T-helper 2 cell (primary cell): ENCODE results near the gene KICS2.
"Not testable (repeated sequence)": the region's sequence is repeated elsewhere in the genome, so short reads cannot be mapped to it uniquely, and the experiment has no call there.

Experiments
- DNase-seq, 5 experiments: peaks; one replicate each; pipeline versions ENCODE4 v3.0.0 to v3.0.0-alpha.2; 2012 to 2022
- total RNA-seq, 2 donors: gene quantifications; one replicate each; lab custom pipeline; 2026; lab: John Stamatoyannopoulos, UW

The KICS2 gene
- total RNA-seq = 12.5 to 27.7 reads per million in 2 donors

DNA sequence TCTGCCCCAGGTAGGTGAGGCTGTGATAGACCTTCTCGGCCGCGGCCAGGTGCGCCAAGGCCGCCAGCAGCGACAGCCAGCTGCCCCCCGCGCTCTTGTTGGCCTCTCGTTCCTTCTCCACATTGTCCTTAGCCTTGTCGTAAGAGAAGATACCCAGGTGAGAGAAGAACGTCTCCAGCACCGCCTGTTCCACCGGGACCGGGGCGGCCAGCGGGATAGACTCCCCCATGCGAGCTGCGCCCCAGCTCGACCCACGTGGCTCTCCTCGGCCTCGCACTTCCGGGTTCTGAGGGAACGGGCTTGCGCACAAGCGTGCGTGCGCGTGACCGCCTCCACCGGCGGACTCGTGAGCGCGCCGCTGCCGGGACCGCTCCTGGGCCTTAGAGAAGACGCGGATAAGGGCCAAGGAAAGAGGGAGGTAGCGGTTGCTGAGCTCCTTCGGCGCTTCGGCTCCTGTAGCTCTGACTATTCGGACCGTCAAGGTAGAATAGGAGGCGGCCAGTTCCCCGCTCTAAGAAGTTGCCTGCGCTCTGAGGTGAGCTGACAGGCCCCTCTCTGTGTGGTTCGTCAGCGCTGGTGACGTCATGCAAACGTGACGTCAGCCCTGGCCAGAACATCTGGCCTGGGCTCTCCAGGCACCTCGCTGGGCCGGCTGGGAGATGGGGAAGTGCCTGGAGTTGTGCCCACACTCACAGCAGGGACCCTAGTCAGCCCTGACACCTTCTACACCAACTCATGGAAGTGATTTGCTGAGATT, at the start of gene KICS2:
TSS of gene KICS2 (minus strand) at position 288 of the 757 bp plus-strand sequence. CDS start at position 229, 59 bp downstream.
- DNase-seq = peak; percentile 74 to 97 (median 86)

DNA sequence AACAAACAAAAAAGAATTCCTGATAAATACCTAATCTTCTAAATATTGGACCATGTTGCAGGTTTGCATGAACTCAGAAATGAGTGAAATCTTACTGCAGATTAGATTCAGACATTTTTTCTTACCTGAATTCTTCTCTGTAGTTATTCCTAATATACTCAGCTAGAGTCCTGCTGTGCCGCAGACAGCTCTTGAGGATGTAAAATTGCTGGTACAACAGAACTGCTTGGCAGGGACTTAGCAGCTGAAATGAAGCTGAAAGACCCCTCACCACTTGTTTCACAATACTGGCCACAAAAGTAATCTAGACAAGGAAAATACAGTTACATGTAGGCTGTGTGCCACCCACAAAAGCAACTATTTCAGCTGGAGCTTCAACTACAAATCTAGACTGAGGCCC, 48.3 kb upstream of the KICS2 start:
- no peak for DNase-seq

DNA sequence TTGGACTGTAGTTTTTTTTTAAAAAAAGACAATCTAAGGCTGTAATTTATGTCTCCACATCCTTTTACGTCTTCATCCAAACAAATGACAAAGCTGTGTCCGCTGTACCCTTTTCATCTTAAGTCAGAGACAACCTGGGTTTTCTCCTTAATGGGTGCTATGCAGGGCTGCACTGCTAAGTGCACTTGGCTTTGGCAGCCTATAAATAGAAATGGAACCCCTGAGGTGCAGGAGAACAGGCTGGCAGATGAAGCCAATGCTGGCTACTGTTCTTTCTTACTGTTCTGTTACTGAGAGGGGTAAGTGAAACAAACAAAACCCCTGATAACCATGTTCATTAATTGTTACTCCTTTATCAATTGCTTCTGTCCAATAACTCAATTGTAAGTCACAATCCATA, 47.1 kb upstream of the KICS2 start:
- no peak for DNase-seq

DNA sequence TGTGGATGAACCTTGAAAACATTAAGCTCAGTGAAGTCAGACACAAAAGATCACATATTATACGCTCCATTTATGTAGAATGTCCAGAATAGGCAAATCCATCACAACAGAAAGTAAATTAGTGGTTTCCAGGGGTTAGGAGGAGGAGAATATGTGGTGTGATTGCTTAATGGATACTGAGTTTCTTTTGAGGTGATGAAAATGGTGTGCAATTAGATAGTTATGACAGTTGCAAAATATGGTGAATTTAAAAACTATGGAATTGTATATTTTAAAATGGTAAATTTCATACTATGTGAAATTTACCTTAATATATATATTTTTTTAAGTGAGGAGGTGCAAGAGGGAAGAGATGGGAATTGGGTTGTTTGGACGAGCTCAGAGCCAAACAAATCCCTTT, 46.3 kb upstream of the KICS2 start:
- DNase-seq = no peak

DNA sequence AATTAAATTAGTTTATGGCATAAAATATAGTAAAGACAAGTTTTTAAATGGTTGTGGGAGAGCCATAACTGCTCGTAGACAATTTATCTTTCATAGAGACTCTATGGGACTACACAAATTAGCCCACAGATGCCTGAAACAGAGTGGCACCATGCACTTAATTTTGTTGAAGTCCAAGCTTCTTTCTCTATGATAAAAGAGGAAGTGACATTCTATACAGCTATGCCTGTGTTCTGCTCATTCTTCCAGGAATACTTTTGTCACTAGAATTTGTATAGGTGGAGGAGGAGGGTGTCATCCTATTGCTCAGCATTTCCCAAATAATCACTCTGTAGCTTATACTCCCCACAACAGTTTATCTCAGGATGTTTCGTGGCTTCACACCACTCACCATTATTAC, 43.7 kb upstream of the KICS2 start:
- DNase-seq = no peak

DNA sequence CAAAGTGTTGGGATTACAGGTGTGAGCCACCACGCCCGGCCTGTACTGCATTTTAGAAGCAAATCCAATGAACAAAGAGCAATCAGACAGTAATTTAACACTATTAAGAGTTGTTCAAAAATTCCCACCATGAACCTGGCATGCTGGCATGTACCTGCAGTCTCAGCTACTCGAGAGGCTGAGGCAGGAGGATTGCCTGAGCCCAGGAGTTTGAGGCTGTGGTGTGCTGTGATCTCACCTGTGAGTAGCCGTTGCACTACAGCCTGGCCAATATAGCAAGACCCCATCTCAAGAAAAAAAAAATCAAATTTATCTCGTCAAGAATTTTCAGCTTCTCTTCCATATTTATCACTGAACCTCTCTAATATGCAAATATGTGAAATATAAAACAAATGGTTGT, 39.7 kb upstream of the KICS2 start:
- no peak for DNase-seq

DNA sequence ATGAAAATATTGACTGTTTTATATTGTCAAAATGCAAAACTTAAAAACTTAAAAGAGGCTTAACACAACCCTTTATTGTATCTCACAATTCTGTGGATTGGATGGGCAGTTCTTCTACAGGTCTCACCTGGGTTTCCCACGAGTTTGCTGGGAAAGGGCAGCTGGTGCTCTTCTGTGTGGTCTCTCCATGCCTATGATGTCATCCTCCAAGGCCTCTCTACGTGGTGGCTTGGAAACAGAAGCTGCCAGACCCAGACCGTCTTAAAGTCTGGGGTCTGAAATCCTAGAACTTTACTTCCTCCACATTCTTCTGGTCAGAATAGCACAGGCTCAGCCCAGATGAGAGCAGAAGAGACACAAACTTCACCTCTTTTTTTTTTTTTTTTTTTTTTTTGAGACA, 36.5 kb upstream of the KICS2 start:
- DNase-seq = no peak

DNA sequence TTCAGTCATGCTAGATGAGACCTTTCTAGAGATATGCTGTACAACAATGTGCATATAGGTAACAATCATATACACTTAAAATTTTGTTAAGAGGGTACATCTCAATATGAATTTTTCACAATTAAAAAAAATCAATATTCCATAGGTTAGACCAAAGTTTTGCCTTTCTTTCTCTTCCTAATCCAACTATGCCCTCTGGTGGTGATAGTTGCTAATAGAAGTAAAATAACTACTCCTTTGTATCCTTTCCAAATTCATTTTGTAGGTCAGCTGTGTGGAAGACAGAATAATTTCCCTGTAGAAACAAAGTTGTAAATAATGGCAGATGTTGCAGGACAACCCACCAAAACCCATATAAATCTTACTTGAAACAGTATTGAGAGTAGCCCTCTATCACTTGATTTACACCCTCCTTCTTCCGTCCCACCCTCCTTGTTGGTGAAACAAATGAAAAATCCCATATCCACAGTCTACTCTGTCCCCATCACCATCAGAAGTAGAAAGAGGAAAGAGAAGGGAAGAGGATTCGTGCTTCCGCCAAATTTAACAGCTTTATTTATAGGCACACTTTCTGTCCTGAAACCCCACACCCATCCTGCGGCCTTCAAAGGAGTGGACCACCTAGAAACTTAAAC, 34.2 kb upstream of the KICS2 start:
- peak in 2 of 5 experiments; percentile 14 to 43 for DNase-seq

DNA sequence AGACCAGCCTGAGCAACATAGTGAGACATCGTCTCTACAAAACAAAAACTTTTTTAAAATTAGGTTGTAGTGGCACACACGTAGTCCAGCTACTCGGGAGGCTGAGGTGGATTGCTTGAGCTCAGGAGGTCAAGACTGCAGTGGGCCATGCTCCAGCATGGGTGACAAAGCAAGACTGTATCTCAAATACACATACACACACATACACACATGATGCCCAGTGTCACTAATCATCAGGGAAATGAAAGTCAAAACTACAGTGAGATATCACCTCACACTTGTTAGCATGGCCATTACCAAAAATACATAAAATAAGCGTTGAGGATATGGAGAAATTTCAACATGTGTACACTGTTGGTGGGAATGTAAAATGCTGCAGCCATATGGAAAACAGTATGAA, 33.2 kb upstream of the KICS2 start:
- DNase-seq = no peak

DNA sequence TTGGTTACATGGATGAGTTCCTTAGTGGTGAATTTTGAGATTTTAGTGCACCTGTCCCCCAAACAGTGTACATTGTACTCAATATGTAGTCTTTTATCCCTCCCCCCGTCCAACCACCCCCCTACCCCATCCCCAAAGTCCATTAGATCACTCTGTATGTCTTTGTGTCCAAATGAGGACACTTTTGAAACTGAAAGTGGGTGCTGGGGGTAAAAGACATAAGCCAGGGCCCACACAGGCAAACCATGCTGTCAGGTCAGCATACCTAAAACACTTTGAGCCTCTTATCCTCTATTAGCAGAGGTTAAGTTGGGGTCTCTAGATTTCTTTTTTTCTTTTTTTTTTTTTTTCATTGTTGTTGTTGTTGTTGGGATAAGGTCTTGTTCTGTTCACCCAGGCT, 31.3 kb upstream of the KICS2 start:
- DNase-seq = no peak

DNA sequence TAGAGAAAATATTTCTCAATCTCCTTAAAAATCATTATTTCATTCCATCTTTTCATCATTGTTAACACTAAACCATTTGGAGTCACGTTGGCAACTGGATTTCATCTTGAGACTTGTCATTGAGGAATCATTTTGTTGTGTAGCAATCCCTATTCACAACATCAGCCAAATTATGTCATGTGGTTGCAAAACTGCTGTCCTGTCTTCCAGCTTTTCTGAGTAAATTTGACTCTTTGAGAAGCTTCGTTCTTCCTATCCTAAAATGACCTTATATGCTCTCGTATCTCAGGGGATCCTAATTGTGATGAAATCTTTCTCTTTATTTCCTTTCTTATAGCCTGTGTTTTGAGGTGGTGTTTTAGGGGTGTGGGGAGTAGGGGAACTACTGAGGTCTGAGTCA, 30.6 kb upstream of the KICS2 start:
- no peak for DNase-seq

DNA sequence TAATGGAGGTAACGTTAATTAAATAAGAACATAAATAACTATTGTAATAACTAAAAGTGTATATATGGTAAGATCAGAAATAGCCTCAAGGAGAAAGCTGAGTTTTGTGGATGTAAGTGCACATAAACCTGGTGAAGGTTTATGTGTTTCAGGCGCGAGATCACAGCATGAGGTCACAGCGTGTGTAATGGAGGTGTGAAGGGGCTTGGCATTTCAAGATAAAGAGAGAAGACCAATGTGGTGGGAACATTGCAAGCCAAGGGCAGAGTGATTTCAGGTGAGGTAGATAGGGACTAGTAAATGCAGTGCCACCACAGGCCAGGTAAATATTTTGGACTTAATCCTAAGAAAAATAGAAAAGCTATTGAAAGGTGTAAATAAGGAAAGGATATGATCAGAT, 21.7 kb upstream of the KICS2 start:
- DNase-seq = no peak

DNA sequence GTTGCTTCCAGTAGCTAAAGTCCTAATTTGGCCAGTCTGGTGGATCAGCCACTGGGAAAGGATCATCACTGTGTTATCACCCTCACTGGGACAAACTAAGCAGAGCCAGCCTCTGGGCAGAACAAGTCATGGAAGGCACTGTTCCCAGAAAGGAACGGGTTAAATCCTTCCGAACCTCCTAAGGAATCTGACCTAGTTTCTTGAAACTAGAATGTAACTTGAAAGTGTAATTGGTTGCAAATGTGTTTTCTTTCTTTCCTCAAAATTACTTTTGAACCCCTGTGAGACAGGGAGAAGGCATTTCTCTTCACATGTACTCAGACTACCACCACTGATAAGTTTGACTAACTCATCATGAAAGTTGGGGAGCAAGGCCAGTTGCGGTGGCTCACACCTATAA, 18.7 kb upstream of the KICS2 start:
- DNase-seq = no peak

DNA sequence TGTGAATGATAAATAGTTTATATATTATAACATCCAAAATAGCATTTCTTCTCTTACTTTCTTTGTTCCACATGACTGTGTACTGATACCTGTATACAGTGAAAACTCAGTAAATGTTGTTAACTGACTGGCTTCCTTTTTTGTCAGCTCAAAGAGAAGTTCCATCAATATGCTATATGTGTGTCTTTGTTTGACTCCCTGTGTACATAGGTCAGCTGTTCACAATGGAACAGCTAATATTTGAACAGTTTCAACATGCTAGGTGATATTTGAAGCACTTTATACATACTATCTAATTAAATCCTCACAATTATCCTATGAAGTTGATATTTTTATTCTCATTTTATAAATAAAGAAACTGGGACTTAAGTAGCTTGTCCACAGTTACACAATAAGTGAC, 15.3 kb upstream of the KICS2 start:
- DNase-seq = no peak

DNA sequence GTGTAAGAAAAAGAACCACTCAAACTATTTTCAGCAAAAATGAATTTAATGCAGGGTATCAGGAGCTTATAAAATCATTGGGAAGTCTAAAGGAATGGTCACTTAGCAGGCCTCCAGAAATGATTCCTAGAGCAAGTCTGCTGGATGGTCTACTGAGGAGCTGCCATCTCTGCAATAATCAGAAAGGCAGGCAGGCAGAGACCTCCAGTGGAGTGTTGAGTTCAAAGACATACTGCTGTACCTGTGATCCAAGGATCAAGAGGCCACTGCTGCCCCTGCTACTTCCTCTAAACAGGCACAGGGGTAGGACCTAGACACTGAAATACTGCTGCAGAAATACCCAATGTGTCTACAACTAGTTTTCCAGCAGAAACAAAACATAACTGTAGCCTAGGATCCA, 14.5 kb upstream of the KICS2 start:
- no peak for DNase-seq

DNA sequence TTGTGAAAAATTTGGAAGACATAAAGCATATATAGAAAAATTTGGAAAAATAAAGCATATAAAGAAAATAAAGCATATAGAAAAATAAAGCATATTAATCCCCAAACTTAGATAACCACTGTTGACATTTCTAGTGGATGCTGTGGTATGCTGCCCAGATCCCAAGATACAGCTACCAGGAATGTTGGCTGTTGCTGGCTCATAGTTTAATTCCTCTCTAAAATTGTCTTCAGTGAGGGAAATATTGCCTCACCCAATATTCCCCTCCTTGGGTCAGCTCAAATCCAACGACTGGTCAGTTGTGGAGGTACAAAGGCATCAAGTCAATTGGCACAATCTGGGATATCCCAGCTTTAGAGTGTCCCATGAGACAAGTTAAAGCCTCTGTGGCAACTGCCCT, 10.1 kb upstream of the KICS2 start:
- DNase-seq = no peak

DNA sequence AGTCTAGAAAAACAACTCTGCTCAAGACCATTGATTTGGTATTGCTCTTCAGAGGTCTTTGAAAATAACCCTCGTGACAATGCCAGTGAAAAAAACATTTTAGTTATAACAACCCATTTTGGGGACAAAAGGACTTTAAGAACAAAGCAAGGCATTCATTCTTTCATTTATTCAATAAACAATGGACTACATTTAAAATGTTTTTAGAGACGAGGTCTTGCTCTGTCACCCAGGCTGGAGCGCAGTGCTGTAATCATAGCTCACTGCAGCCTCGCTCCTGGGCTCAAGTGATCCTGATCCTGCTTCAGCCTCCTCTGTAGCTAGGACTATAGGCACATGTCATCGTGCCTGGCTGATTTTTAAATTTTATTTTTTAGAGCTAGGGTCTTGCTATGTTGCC, 7.7 kb upstream of the KICS2 start:
- no peak for DNase-seq

DNA sequence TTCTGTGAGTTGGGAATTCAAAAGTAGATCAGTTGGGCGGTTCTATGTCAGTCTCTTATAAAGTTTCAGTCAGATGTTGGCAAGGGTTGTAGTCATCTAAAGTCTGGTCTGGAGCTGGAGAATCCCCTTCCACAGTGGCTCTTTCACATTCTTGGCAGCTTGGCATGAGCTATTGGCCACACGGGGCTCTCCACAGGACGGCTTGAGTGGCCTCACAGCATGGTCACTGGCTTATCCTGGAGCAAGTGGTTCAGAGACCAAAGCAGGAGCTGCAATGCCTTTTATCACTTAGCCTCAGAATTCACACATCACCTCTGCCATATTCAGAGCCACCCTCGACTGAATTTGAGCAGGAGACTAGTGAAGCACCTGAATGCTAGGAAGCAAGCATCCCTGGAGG, 7.1 kb upstream of the KICS2 start:
- no peak for DNase-seq

DNA sequence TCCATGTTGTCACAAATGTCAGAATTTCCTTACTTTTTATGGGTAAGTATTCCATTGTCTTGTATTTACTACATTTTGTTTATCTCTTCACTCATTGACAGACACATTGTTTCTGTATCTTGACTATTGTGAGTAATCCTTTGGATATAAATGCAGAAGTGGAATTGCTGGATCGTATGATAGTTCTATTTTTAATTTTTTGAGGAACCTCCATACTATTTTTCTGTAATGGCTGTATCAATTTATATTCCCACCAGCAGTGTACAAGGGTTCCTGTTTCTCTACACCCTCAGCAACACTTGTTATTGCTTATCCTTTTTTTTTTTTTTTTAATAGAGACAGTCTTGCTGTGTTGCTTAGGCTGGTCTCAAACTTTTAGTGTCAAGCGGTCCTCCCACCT, 3.5 kb upstream of the KICS2 start:
- DNase-seq = no peak

DNA sequence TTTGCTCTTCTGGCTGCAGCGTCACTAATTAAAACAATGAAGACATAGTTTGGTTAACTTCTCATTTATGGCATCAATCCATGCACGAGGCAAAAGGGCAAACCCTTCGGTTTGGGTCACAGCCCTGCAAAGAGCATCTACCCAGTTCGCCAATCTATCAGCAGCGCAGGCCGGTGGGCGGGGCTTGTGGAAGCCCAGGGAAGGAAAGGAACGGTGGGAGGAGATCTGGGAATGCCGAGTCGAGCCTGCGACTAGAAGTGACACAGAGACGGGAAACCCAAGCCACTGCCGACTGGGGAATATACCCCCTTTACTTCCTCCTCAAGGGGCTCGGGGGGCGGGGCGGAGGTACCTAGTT, 466 bp downstream of the KICS2 start:
- DNase-seq = peak in 4 of 5 experiments; percentile 10 to 61 (median 30)

DNA sequence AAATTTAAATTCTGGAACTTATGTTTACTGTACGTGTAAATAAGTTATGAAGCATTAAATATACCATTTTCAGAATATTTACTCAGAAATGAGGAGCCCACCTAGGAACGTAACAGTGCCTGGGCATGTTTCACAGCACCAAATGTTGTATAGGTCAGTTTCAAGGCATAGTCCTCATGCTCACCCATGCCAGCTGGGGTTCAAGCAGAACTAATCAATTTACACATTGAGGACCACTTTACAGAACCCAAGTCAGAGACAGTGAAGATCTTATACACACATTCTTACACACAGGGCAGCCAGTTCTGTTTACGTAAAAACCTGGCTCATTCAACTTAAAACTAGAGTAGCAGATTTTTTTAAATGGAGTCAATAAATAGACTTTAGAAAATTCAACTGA, 2.0 kb downstream of the KICS2 start:
- no peak for DNase-seq

DNA sequence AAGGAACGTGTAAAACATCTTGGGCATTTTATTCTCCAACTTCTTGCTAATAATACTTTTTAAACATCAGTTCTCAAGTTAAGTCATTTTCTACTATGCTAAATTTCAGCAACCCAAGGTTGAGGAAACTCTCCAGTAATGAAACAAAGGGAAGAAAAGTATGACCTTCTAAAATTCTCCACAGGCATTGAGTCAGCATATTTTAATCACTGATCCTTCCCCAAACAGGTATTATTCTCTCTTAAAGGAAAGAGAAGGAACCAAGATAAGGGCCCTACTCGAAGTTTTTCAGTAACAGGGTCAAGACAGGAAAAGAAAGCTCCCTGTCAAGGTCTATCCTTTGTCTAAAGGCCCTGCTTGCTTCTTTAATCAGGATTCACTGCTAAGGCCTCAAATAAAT, 3.0 kb downstream of the KICS2 start:
- no peak for DNase-seq

DNA sequence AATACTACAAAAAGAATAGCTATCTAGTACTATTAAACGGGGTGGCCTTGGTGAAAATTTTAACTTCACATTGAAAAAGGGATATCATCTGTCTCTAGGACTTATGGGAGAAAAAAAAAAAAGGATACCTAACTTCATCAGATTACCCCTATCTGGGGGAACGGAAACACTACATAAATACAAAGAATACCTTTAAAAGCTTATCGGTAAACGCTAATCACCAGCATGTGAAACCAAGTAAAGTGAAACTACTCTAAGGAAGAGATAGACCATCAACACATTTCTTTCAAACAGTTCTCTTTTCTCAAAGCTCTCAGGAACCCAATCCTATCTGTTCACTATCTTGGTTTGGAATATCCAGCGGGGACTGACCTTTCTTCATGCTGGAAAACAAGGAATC, 3.5 kb downstream of the KICS2 start:
- peak in 1 of 5 experiments; percentile 59 for DNase-seq

DNA sequence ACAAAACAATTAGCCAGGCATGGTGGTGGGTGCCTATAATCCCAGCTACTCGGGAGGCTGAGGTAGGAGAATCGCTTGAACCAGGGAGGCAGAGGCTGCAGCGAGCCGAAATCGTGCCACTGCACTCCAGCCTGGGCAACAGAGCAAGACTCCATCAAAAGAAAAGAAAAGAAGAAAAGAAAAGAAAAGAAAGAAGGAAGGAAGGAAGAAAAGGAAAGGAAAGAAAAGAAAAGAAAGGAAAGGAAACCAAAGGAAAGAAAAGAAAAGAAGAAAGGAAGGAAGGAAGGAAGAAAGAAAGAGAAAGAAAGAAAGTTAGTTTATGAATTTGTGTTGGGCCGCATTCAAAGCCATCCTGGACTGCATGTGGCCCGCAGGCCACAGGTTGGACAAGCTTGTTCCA, 4.5 kb downstream of the KICS2 start:
- DNase-seq = not testable (repeated sequence)

DNA sequence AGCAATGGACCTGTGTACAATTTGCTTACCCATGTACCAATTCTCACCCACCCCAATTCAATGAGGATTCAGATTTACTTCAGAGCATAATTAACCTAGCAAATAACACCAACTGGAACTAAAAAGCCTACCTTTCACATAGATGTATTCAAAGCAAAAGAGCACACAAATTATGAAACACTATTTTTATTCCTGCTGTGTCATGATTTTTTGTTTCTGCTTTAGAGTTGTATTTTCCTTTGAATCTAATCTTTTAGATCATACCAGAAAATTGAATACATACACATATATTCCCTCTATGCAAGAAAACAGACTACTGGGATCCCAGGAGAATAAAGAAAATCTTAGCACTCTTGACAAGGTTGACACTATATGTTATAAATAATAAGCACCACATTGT, 5.9 kb downstream of the KICS2 start:
- DNase-seq = no peak
